IMR-90 (cell line): ENCODE data around the gene STXBP2.

Experiments
- POLR2A ChIP-seq: IDR thresholded peaks from 2 replicates; pipeline ENCODE4 v1.6.1; 2012; ENCODE audit warnings: mild to moderate bottlenecking, low read depth, low read length
- TF ChIP-seq, protein P1 (sequence below): conservative IDR thresholded peaks from 2 replicates; pipeline ENCODE4 v1.5.1; 2012; ENCODE audit warnings: mild to moderate bottlenecking, low read depth, low read length, improper control_type of control experiment

DNA sequence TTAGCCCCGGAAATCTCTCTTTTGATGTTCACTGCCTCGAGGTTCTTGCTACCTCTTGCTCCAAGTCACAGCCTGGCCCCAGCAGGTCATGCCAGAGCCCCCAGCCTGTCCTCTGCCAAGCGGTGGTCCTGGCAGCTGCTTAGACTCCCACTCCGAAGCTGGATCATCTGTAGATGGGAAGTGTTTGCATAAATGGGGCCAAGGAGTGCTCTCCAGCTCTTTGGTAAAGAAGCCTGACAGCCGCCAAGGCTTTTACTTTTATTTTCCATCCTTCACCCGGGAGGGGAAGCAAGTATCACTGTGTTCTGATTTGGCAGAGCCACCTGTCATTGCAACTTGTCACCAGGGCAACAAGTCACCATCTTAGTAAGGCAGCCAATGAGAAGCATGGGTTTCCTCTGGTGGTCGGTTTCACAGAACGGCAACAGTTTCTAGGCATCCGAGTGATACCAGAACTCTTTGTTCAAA is 21.3 kb downstream of the STXBP2 start:
- TF ChIP-seq POLR2A = no peak
- TF ChIP-seq, protein P1, sequence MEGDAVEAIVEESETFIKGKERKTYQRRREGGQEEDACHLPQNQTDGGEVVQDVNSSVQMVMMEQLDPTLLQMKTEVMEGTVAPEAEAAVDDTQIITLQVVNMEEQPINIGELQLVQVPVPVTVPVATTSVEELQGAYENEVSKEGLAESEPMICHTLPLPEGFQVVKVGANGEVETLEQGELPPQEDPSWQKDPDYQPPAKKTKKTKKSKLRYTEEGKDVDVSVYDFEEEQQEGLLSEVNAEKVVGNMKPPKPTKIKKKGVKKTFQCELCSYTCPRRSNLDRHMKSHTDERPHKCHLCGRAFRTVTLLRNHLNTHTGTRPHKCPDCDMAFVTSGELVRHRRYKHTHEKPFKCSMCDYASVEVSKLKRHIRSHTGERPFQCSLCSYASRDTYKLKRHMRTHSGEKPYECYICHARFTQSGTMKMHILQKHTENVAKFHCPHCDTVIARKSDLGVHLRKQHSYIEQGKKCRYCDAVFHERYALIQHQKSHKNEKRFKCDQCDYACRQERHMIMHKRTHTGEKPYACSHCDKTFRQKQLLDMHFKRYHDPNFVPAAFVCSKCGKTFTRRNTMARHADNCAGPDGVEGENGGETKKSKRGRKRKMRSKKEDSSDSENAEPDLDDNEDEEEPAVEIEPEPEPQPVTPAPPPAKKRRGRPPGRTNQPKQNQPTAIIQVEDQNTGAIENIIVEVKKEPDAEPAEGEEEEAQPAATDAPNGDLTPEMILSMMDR = no peak
